Naive thymus-derived CD8-positive, alpha-beta T cell (primary cell): Measurements from ENCODE around the gene PARD6B. TPM values are rescaled to one million over a fixed set of nuclear protein-coding genes. Genes with fewer than 3 reads are reported as not detected.

Experiments used
- ATAC-seq, 2 donors: fragments of 150-1000 bp; cut with Tn5 transposase in 1 of 2; sonication (Bioruptor Pico), chemical (Tn5 transposase) in 1 of 2; 1 replicate in 1 of 2; 2 replicates in 1 of 2; pipeline ENCODE4 v1.10.0; 2021; ENCODE audit warnings: mild to moderate bottlenecking in 2 of 2, moderate library complexity in 2 of 2
- POLR2A ChIA-PET: fragments of 350-600 bp; sonication (Branson Sonifier 250); formaldehyde crosslinking; loops from one replicate; lab custom pipeline; 2021; ENCODE audit warnings: antibody characterized with exemption; lab: Charles Lee
- DNase-seq, 10 donors: peaks; one replicate each; pipeline versions ENCODE4 v3.0.0 to v3.0.0-alpha.2; 2020 to 2022
- H3K27ac Mint-ChIP-seq, 10 donors: one replicate each; pipeline ENCODE4 v1.8.0; 2020 to 2022; ENCODE audit warnings: mild to moderate bottlenecking in 10 of 10, mixed read lengths in 10 of 10, moderate library complexity in 4 of 10, inconsistent platforms in 1 of 10
- H3K27me3 Mint-ChIP-seq, 5 donors: one replicate each; pipeline ENCODE4 v1.8.0; 2021 to 2022; ENCODE audit warnings: mixed read lengths in 5 of 5
- H3K36me3 Mint-ChIP-seq, 3 donors: one replicate each; pipeline ENCODE4 v1.8.0; 2020 to 2022; ENCODE audit warnings: mixed read lengths in 3 of 3, mild to moderate bottlenecking in 2 of 3, inconsistent platforms in 1 of 3
- H3K4me1 Mint-ChIP-seq, 4 donors: one replicate each; pipeline ENCODE4 v1.8.0; 2021 to 2022; ENCODE audit warnings: mixed read lengths in 4 of 4
- H3K4me3 Mint-ChIP-seq, 10 donors: one replicate each; pipeline ENCODE4 v1.8.0; 2020 to 2022; ENCODE audit warnings: mild to moderate bottlenecking in 10 of 10, mixed read lengths in 10 of 10, moderate library complexity in 6 of 10, inconsistent platforms in 1 of 10
- H3K9me3 Mint-ChIP-seq, 9 donors: one replicate each; pipeline ENCODE4 v1.8.0; 2020 to 2022; ENCODE audit warnings: mixed read lengths in 9 of 9, mild to moderate bottlenecking in 3 of 9, inconsistent platforms in 1 of 9, moderate library complexity in 1 of 9
- polyA plus RNA-seq, 3 donors: library from polyadenylated mRNA; unstranded; fragments of 300-500 nt; fragmentation: Illumina TruSeq; gene quantifications; one replicate each; pipeline ENCODE4 v1.2.3, GENCODE V29; 2021
- total RNA-seq, 8 experiments: library from RNA in 2 of 8; stranded (reverse) in 2 of 8; gene quantifications; one replicate each; pipeline ENCODE4 v1.2.3 and lab custom pipeline; 2021 to 2026

Gene PARD6B
- total RNA-seq (10 to 100 TPM in 1 of 2 experiments, 1 to 10 TPM in 1; 9.4 to 12.0 TPM), polyA plus RNA-seq (1 to 10 TPM in 2 of 3 donors, under 1 TPM in 1; 0.49 to 2.0 (median 1.4) TPM), total RNA-seq (lab: John Stamatoyannopoulos, UW) (2.5 to 16.1 (median 13.5) reads per million in 6 experiments)

GRCh38 chr20:50731055-50731929, at the start of gene PARD6B:
Gene PARD6B (plus strand): TSS chr20:50731580. CDS start chr20:50731787, 207 bp downstream.
- POLR2A ChIA-PET, result interaction anchor here (0.7 to 2.0 kb wide), 5 partner anchors 15 to 562 kb away, joined by 3 to 11 read pairs (median 3); partner anchors contain the start of gene ADNP
- Mint-ChIP-seq H3K27ac (peak within 1 kb of the TSS in 9 of 10 donors; percentile 62 to 93 (median 90)), H3K9me3 (no peaks in the 10 kb centered on the region), H3K4me3 (peak within 1 kb of the TSS; percentile 78 to 94 (median 89)), H3K36me3 (peaks cover 0 to 7% (median 0%) of the 10 kb centered on the region in 3 donors), H3K27me3 (no peaks in the 10 kb centered on the region), H3K4me1 (peaks cover 6 to 34% (median 28%) of the 10 kb centered on the region in 4 donors)
- DNase-seq (peak; percentile 95 to 100 (median 100)), ATAC-seq (peak; percentile 90 to 93)

GRCh38 chr20:50682065-50682464, 49.3 kb upstream of the PARD6B start:
- Mint-ChIP-seq H3K27ac (no peak overlapping the region), H3K27me3 (peaks cover 0 to 6% (median 0%) of the 10 kb centered on the region in 5 donors)

GRCh38 chr20:50682947-50683530, 48.3 kb upstream of the PARD6B start:
- no peaks in the 10 kb centered on the region for H3K36me3 Mint-ChIP-seq
- no peak for DNase-seq
- peaks cover 0 to 2% (median 0%) of the 10 kb centered on the region in 9 donors for H3K9me3 Mint-ChIP-seq
- peaks cover 0 to 11% (median 0%) of the 10 kb centered on the region in 5 donors for H3K27me3 Mint-ChIP-seq
- no peak overlapping the region for H3K4me3 Mint-ChIP-seq
- no peaks in the 10 kb centered on the region for H3K4me1 Mint-ChIP-seq
- POLR2A ChIA-PET, result no interaction called here
- no peak for ATAC-seq
- no peak overlapping the region for H3K27ac Mint-ChIP-seq

More at GRCh38 chr20:50682065-50682464, 49.3 kb upstream of the PARD6B start:
- POLR2A ChIA-PET, result no interaction called here
- Mint-ChIP-seq H3K4me1 (no peaks in the 10 kb centered on the region), H3K36me3 (no peaks in the 10 kb centered on the region), H3K4me3 (no peak overlapping the region), H3K9me3 (peaks cover 0 to 2% (median 0%) of the 10 kb centered on the region in 9 donors)
- no peak for ATAC-seq
- no peak for DNase-seq

GRCh38 chr20:50683570-50683969, 47.8 kb upstream of the PARD6B start:
- no peak for ATAC-seq
- POLR2A ChIA-PET, result no interaction called here
- DNase-seq, result no peak
- Mint-ChIP-seq H3K27ac (no peak overlapping the region), H3K4me3 (no peak overlapping the region), H3K9me3 (peaks cover 0 to 2% (median 0%) of the 10 kb centered on the region in 9 donors), H3K27me3 (peaks cover 0 to 11% (median 4%) of the 10 kb centered on the region in 5 donors), H3K36me3 (no peaks in the 10 kb centered on the region), H3K4me1 (no peaks in the 10 kb centered on the region)

GRCh38 chr20:50686821-50687220, 44.6 kb upstream of the PARD6B start:
- no peak for ATAC-seq
- peaks cover 24 to 40% (median 28%) of the 10 kb centered on the region in 5 donors for H3K27me3 Mint-ChIP-seq
- POLR2A ChIA-PET, result no interaction called here

GRCh38 chr20:50688256-50688975, 43.0 kb upstream of the PARD6B start:
- POLR2A ChIA-PET, result no interaction called here
- peaks cover 10 to 20% (median 13%) of the 10 kb centered on the region in 4 donors for H3K4me1 Mint-ChIP-seq

More at GRCh38 chr20:50686821-50687220, 44.6 kb upstream of the PARD6B start:
- Mint-ChIP-seq H3K4me3 (no peak overlapping the region), H3K27ac (peak overlapping the region in 1 of 10 donors; percentile 75), H3K4me1 (peaks cover 10 to 17% (median 11%) of the 10 kb centered on the region in 4 donors), H3K36me3 (no peaks in the 10 kb centered on the region), H3K9me3 (peaks cover 0 to 2% (median 0%) of the 10 kb centered on the region in 9 donors)
- DNase-seq, result no peak

GRCh38 chr20:50689864-50690649, 41.3 kb upstream of the PARD6B start:
- ATAC-seq (no peak), DNase-seq (no peak)
- H3K27ac Mint-ChIP-seq, result no peak overlapping the region
- H3K4me1 Mint-ChIP-seq, result peaks cover 10 to 20% (median 13%) of the 10 kb centered on the region in 4 donors
- no peaks in the 10 kb centered on the region for H3K36me3 Mint-ChIP-seq
- peak overlapping the region in 2 of 10 donors; percentile 38 to 39 for H3K4me3 Mint-ChIP-seq
- peaks cover 37 to 58% (median 45%) of the 10 kb centered on the region in 5 donors for H3K27me3 Mint-ChIP-seq
- H3K9me3 Mint-ChIP-seq, result no peaks in the 10 kb centered on the region
- POLR2A ChIA-PET, result interaction anchor here (0.5 kb wide), 1 partner anchor 20 kb away, joined by 7 read pairs; no protein-coding TSS in a partner anchor

More at GRCh38 chr20:50688256-50688975, 43.0 kb upstream of the PARD6B start:
- Mint-ChIP-seq H3K27me3 (peaks cover 34 to 52% (median 39%) of the 10 kb centered on the region in 5 donors), H3K36me3 (no peaks in the 10 kb centered on the region), H3K9me3 (no peaks in the 10 kb centered on the region), H3K27ac (no peak overlapping the region), H3K4me3 (no peak overlapping the region)
- no peak for DNase-seq
- ATAC-seq, result no peak

- POLR2A ChIA-PET, result interaction anchor here (0.5 kb wide), 1 partner anchor 21 kb away, joined by 7 read pairs; no protein-coding TSS in a partner anchor
- peak within 1 kb of the TSS; percentile 10 to 73 (median 51) for H3K4me3 Mint-ChIP-seq
Measured at GRCh38 chr20:50690650-50691572, 40.5 kb upstream of the PARD6B start, which contains the start of gene RIPOR3. Gene RIPOR3 (minus strand): TSS chr20:50691542. CDS start chr20:50691128, 414 bp downstream.

GRCh38 chr20:50691573-50692551, 39.5 kb upstream of the PARD6B start:
- Mint-ChIP-seq H3K27ac (peak overlapping the region in 1 of 10 donors; percentile 27), H3K36me3 (no peaks in the 10 kb centered on the region), H3K27me3 (peaks cover 37 to 58% (median 46%) of the 10 kb centered on the region in 5 donors), H3K4me1 (peaks cover 10 to 20% (median 13%) of the 10 kb centered on the region in 4 donors), H3K4me3 (peak overlapping the region in 8 of 10 donors; percentile 10 to 73 (median 35)), H3K9me3 (no peaks in the 10 kb centered on the region)
- DNase-seq (no peak), ATAC-seq (no peak)
- POLR2A ChIA-PET, result no interaction called here

More at GRCh38 chr20:50690650-50691572, 40.5 kb upstream of the PARD6B start, which contains the start of gene RIPOR3:
- H3K4me1 Mint-ChIP-seq, result peaks cover 10 to 20% (median 13%) of the 10 kb centered on the region in 4 donors
- no peak for DNase-seq
- H3K36me3 Mint-ChIP-seq, result no peaks in the 10 kb centered on the region
- H3K9me3 Mint-ChIP-seq, result no peaks in the 10 kb centered on the region
- H3K27ac Mint-ChIP-seq, result peak within 1 kb of the TSS in 1 of 10 donors; percentile 27
- H3K27me3 Mint-ChIP-seq, result peaks cover 37 to 58% (median 45%) of the 10 kb centered on the region in 5 donors
- ATAC-seq, result no peak
